GM23338 (cell line): ENCODE data around the gene OR2H1. TPM values are rescaled to one million over a fixed set of nuclear protein-coding genes. Genes with fewer than 3 reads are reported as not detected.

Experiments
- ATAC-seq: fragments of 200-7000 bp; cut with Tn5 transposase; 3 replicates; pipeline ENCODE4 v1.9.1; 2020
- DNase-seq: peaks from one replicate; pipeline ENCODE4 v3.0.0-alpha.2; 2015; ENCODE audit warnings: low spot score
- H2AFZ ChIP-seq: fragments of 200-600 bp; sonication (generic); 2 replicates; pipeline ENCODE4 v1.8.0; 2016; ENCODE audit warnings: antibody characterized with exemption, mild to moderate bottlenecking, moderate library complexity
- H3F3A ChIP-seq: fragments of 200-600 bp; sonication (generic); replicated peaks from 2 replicates; pipeline ENCODE4 v1.8.0; 2017; ENCODE audit warnings: antibody characterized with exemption, mixed run types, low read depth
- H3K27ac ChIP-seq: fragments of 200-600 bp; sonication (generic); 2 replicates; pipeline ENCODE4 v1.6.1; 2016; ENCODE audit warnings: low read depth
- H3K27me3 ChIP-seq: fragments of 200-600 bp; sonication (generic); 2 replicates; pipeline ENCODE4 v1.8.0; 2016; ENCODE audit warnings: mild to moderate bottlenecking, mixed run types, moderate library complexity; ENCODE audit not compliant: insufficient read depth
- H3K36me3 ChIP-seq: fragments of 200-600 bp; sonication (generic); 2 replicates; pipeline ENCODE4 v1.8.0; 2016; ENCODE audit warnings: mild to moderate bottlenecking; ENCODE audit not compliant: insufficient read depth
- H3K4me1 ChIP-seq: fragments of 200-600 bp; sonication (generic); 2 replicates; pipeline ENCODE4 v1.8.0; 2016; ENCODE audit warnings: mild to moderate bottlenecking, moderate library complexity; ENCODE audit not compliant: insufficient read depth
- H3K4me2 ChIP-seq: fragments of 200-600 bp; sonication (generic); 2 replicates; pipeline ENCODE4 v1.7.1; 2017; ENCODE audit warnings: mixed run types
- H3K4me3 ChIP-seq: fragments of 200-600 bp; sonication (generic); 2 replicates; pipeline ENCODE4 v1.6.1; 2016; ENCODE audit warnings: mixed run types
- H3K79me2 ChIP-seq: fragments of 200-600 bp; sonication (generic); replicated peaks from 2 replicates; pipeline ENCODE4 v1.8.0; 2017; ENCODE audit warnings: mild to moderate bottlenecking; ENCODE audit not compliant: insufficient read depth
- H3K9me2 ChIP-seq: fragments of 200-600 bp; sonication (generic); 2 replicates; pipeline ENCODE4 v1.8.0; 2017; ENCODE audit not compliant: insufficient read depth
- H4K20me1 ChIP-seq: fragments of 200-600 bp; sonication (generic); replicated peaks from 2 replicates; pipeline ENCODE4 v1.8.0; 2017; ENCODE audit warnings: mild to moderate bottlenecking; ENCODE audit not compliant: insufficient read depth
- H3K27ac Mint-ChIP-seq: 2 replicates; pipeline ENCODE4 v1.8.0; 2020; ENCODE audit warnings: inconsistent platforms, mild to moderate bottlenecking, moderate library complexity, mixed read lengths
- H3K27me3 Mint-ChIP-seq: 3 replicates; pipeline ENCODE4 v1.8.0; 2022; ENCODE audit warnings: low read depth, mild to moderate bottlenecking, moderate library complexity, mixed read lengths, inconsistent platforms; ENCODE audit not compliant: insufficient read depth, poor library complexity
- H3K36me3 Mint-ChIP-seq: 3 replicates; pipeline ENCODE4 v1.8.0; 2021; ENCODE audit warnings: low read depth, mild to moderate bottlenecking, inconsistent platforms, moderate library complexity, mixed read lengths
- H3K4me1 Mint-ChIP-seq: 3 replicates; pipeline ENCODE4 v1.8.0; 2020; ENCODE audit warnings: mild to moderate bottlenecking, inconsistent platforms, mixed read lengths
- H3K4me3 Mint-ChIP-seq: 3 replicates; pipeline ENCODE4 v1.8.0; 2021; ENCODE audit warnings: moderate library complexity, mild to moderate bottlenecking, inconsistent platforms, mixed read lengths
- H3K9me3 Mint-ChIP-seq: 3 replicates; pipeline ENCODE4 v1.8.0; 2020; ENCODE audit warnings: moderate library complexity, mild to moderate bottlenecking, inconsistent platforms, mixed read lengths
- CREB1 ChIP-seq: fragments of 250-450 bp; sonication (Bioruptor Pico); IDR thresholded peaks from 2 replicates; pipeline ENCODE4 v1.5.0; 2020; ENCODE audit warnings: low read depth, mild to moderate bottlenecking, moderate library complexity
- CTCF ChIP-seq, 2 experiments: fragments of 200-600 bp in 1 of 2; sonication (generic) in 1 of 2; conservative IDR thresholded peaks; 2 replicates each; pipeline versions ENCODE4 v1.5.1 to v1.6.1; 2016 to 2017; ENCODE audit warnings: antibody characterized with exemption in 2 of 2, low read depth in 2 of 2, mild to moderate bottlenecking in 2 of 2, moderate library complexity in 1 of 2
- EZH2 ChIP-seq: fragments of 200-600 bp; sonication (generic); IDR thresholded peaks from one replicate; pipeline ENCODE4 v1.8.0; 2017; ENCODE audit warnings: antibody characterized with exemption, mild to moderate bottlenecking, low read depth; ENCODE audit not compliant: unreplicated experiment
- EZH2phosphoT487 ChIP-seq: fragments of 200-600 bp; sonication (generic); IDR thresholded peaks from one replicate; pipeline ENCODE4 v1.8.1; 2018; ENCODE audit warnings: antibody characterized with exemption; ENCODE audit not compliant: unreplicated experiment
- JUNB ChIP-seq: IDR thresholded peaks from one replicate; pipeline ENCODE4 v1.6.1; 2016; ENCODE audit warnings: antibody characterized with exemption; ENCODE audit not compliant: unreplicated experiment
- NANOG ChIP-seq: IDR thresholded peaks from 2 replicates; pipeline ENCODE4 v1.6.1; 2016; ENCODE audit warnings: antibody characterized with exemption, borderline replicate concordance
- POLR2AphosphoS5 ChIP-seq: IDR thresholded peaks from 2 replicates; pipeline ENCODE4 v1.6.1; 2016; ENCODE audit warnings: antibody characterized with exemption, low read depth
- REST ChIP-seq: IDR thresholded peaks from one replicate; pipeline ENCODE4 v1.6.1; 2018; ENCODE audit warnings: antibody characterized with exemption; ENCODE audit not compliant: unreplicated experiment
- STAT1 ChIP-seq: IDR thresholded peaks from one replicate; pipeline ENCODE4 v1.6.1; 2016; ENCODE audit warnings: antibody characterized with exemption; ENCODE audit not compliant: unreplicated experiment
- ZNF114 ChIP-seq: fragments of 250-450 bp; sonication (Bioruptor Pico); IDR thresholded peaks from 2 replicates; pipeline ENCODE4 v1.5.0; 2020; ENCODE audit warnings: mild to moderate bottlenecking, moderate library complexity
- ZNF331 ChIP-seq: fragments of 250-450 bp; sonication (Bioruptor Pico); IDR thresholded peaks from 2 replicates; pipeline ENCODE4 v1.5.0; 2020; ENCODE audit warnings: low read depth, mild to moderate bottlenecking, moderate library complexity
- ZNF462 ChIP-seq: fragments of 250-450 bp; sonication (Bioruptor Pico); IDR thresholded peaks from 2 replicates; pipeline ENCODE4 v1.5.0; 2020; ENCODE audit warnings: mild to moderate bottlenecking, moderate library complexity
- polyA plus RNA-seq: library from polyadenylated mRNA; unstranded; fragments of >200 nt; fragmentation: Nextera tagmentation; extraction: Ambion mirVana; gene quantifications from 2 replicates; pipeline ENCODE4 v1.2.1, GENCODE V29; 2016
- total RNA-seq: library from RNA; depleted of rRNA; stranded (reverse); fragments of >200 nt; shearing (Covaris generic); gene quantifications from 2 replicates; pipeline ENCODE4 v1.2.3, GENCODE V29; 2014
- TF ChIP-seq, protein P1 (sequence below): IDR thresholded peaks from 2 replicates; pipeline ENCODE4 v1.6.1; 2016; ENCODE audit warnings: antibody characterized with exemption

Gene OR2H1
- total and polyA plus RNA-seq, 2 experiments from 2014 or later, result not detected

DNA sequence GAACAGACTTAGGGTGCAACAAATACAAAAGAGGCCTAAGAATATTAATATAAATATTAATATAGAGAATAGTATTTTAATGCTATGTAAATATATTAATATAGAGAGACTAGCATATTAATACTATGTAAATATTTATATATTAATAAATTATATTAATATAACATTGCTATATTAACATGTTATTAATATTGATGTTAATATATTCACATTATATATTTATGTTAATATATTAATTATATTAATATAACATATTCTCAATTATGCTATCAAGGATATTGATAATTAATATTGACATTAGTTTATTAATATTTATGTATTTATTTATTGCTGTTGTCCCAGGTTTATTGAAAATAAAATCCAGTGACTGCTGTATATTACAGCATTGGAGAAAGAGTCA is 31.9 kb downstream of the OR2H1 start:
- Histone ChIP-seq H3K27ac (no peak overlapping the region), H3K27me3 (no peaks in the 10 kb centered on the region), H3K4me2 (no peak overlapping the region), H3F3A (no peaks in the 10 kb centered on the region), H3K79me2 (no peaks in the 10 kb centered on the region), H3K9me2 (peaks cover 22% of the 10 kb centered on the region), H2AFZ (no peak overlapping the region), H3K36me3 (no peaks in the 10 kb centered on the region), H3K4me3 (no peak overlapping the region), H4K20me1 (no peaks in the 10 kb centered on the region), H3K4me1 (no peaks in the 10 kb centered on the region)
- no peak for DNase-seq
- Mint-ChIP-seq H3K27ac (no peak overlapping the region), H3K9me3 (no peaks in the 10 kb centered on the region), H3K36me3 (no peaks in the 10 kb centered on the region), H3K4me3 (no peak overlapping the region), H3K4me1 (peaks cover 5% of the 10 kb centered on the region), H3K27me3 (peaks cover 5% of the 10 kb centered on the region)
- TF ChIP-seq ZNF331 (CRISPR knock-in tag), result no peak
- TF ChIP-seq ZNF462 (CRISPR knock-in tag), result no peak
- no peak for TF ChIP-seq POLR2AphosphoS5
- TF ChIP-seq, protein P1, sequence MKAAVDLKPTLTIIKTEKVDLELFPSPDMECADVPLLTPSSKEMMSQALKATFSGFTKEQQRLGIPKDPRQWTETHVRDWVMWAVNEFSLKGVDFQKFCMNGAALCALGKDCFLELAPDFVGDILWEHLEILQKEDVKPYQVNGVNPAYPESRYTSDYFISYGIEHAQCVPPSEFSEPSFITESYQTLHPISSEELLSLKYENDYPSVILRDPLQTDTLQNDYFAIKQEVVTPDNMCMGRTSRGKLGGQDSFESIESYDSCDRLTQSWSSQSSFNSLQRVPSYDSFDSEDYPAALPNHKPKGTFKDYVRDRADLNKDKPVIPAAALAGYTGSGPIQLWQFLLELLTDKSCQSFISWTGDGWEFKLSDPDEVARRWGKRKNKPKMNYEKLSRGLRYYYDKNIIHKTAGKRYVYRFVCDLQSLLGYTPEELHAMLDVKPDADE, result no peak
- no peak for TF ChIP-seq STAT1
- TF ChIP-seq CREB1 (CRISPR knock-in tag), result no peak
- TF ChIP-seq NANOG, result no peak
- TF ChIP-seq ZNF114 (CRISPR knock-in tag), result no peak
- TF ChIP-seq CTCF (conservative IDR thresholded peaks at IDR 0.05; ENCODE audit: low read depth in 2 of 2), result no peak
- no peak for TF ChIP-seq EZH2phosphoT487
- no peak for TF ChIP-seq JUNB
- TF ChIP-seq EZH2, result no peak
- TF ChIP-seq REST, result no peak
- ATAC-seq, result no peak
